Lower leg skin (tissue), 3 donors: ENCODE measurements around the gene ULK3.

ENCODE experiments used
- CTCF ChIP-seq, 3 donors: fragments of 450-650 bp; IDR thresholded peaks; one replicate each; pipeline ENCODE4 v1.5.1; 2016; ENCODE audit warnings: antibody characterized with exemption in 3 of 3, mild to moderate bottlenecking in 3 of 3, moderate library complexity in 2 of 3
- POLR2A ChIP-seq, 2 donors: fragments of 450-650 bp; IDR thresholded peaks; one replicate each; pipeline ENCODE4 v1.6.1; 2016 to 2017; ENCODE audit warnings: antibody characterized with exemption in 2 of 2, mild to moderate bottlenecking in 1 of 2, moderate library complexity in 1 of 2

GRCh38 chr15:74825866-74826265 is 17.1 kb downstream of the ULK3 start:
- no peak for TF ChIP-seq CTCF (IDR thresholded peaks at IDR 0.05)
- TF ChIP-seq POLR2A (IDR thresholded peaks at IDR 0.05): no peak
